ENCODE results near the gene BPIFB2. TPM values are rescaled to one million over a fixed set of nuclear protein-coding genes. Genes with fewer than 3 reads are reported as not detected.

BPIFB2 gene
- total and polyA plus RNA-seq, 2 donors (not counting 3 experiments of a cell fraction or from before 2014, with no cell fraction given), result not detected

- CTCF ChIA-PET, result no interaction called here
- intact Hi-C loops (cut with micrococcal nuclease), result no loop called here
Observed at GRCh38 chr20:33024609-33025317, 17.3 kb downstream of the BPIFB2 start.

More at GRCh38 chr20:33024609-33025317, 17.3 kb downstream of the BPIFB2 start:
- no peak for TF ChIP-seq FOS (IDR thresholded peaks at IDR 0.05; ENCODE audit: borderline replicate concordance, insufficient read depth, low read length)
- TF ChIP-seq POLR2A (IDR thresholded peaks at IDR 0.05; ENCODE audit: low read depth, low read length), result no peak
- no peak for TF ChIP-seq POLR2AphosphoS5 (IDR thresholded peaks at IDR 0.05; ENCODE audit: insufficient read depth, low read depth, low read length)
- no peak for TF ChIP-seq EZH2 (IDR thresholded peaks at IDR 0.05; ENCODE audit: borderline replicate concordance, low read depth, low read length, severe bottlenecking)
- TF ChIP-seq CTCF (IDR thresholded peaks at IDR 0.05; ENCODE audit: extremely low read depth in 1 of 2, insufficient read depth in 1 of 2, low read depth in 1 of 2, low read length in 2 of 2), result no peak
- TF ChIP-seq GATA2 (IDR thresholded peaks at IDR 0.05; ENCODE audit: insufficient read depth, insufficient read length, low read depth, low read length), result no peak
- TF ChIP-seq MYC (IDR thresholded peaks at IDR 0.05; ENCODE audit: low read depth, low read length), result no peak
- Histone ChIP-seq H3K79me2 (ENCODE audit: control insufficient read depth, insufficient read depth, low read length) (no peaks in the 10 kb centered on the region), H2AFZ (ENCODE audit: low read depth, low read length) (no peak overlapping the region), H3K9ac (replicated peaks; ENCODE audit: extremely low read depth, insufficient read depth, low read length) (no peak overlapping the region), H3K36me3 (ENCODE audit: control insufficient read depth in 2 of 2, extremely low read depth in 1 of 2, insufficient read depth in 2 of 2, low read length in 2 of 2) (no peaks in the 10 kb centered on the region), H4K20me1 (replicated peaks; ENCODE audit: control insufficient read depth, extremely low read depth, insufficient read depth, low read length) (no peaks in the 10 kb centered on the region), H3K9me3 (replicated peaks; ENCODE audit: control insufficient read depth, insufficient read depth, low read length) (no peaks in the 10 kb centered on the region), H3K4me3 (replicated peaks in 1 of 3; ENCODE audit: insufficient read depth in 1 of 3, low read depth in 1 of 3, low read length in 3 of 3) (no peak overlapping the region), H3K27me3 (ENCODE audit: control insufficient read depth in 2 of 2, insufficient read depth in 2 of 2, low read length in 2 of 2) (no peaks in the 10 kb centered on the region), H3K27ac (ENCODE audit: insufficient read depth, low read depth, low read length) (no peak overlapping the region), H3K4me2 (ENCODE audit: insufficient read depth, low read length) (no peak overlapping the region), H3K4me1 (ENCODE audit: control insufficient read depth, extremely low read depth, insufficient read depth, low read length) (no peaks in the 10 kb centered on the region), H3K9me1 (replicated peaks; ENCODE audit: control insufficient read depth, extremely low read depth, insufficient read depth, low read length) (no peaks in the 10 kb centered on the region)
- DNase-seq (ENCODE audit: low read depth, low spot score) (no peak), FAIRE-seq (no peak)
- dilution Hi-C loops (cut with MboI; ENCODE audit: extremely low pct_ligation_motif_present, low sequenced_read_pairs), result no loop called here
- no TSS peak for BruUV-seq (replicated peaks)
- POLR2A ChIA-PET, result no interaction called here

All from endothelial cell of umbilical vein (primary cell).